Tibial nerve (tissue), 4 donors: ENCODE data around the gene VSTM4. TPM values are rescaled to one million over a fixed set of nuclear protein-coding genes. Genes with fewer than 3 reads are reported as not detected.

Source experiments
- DNase-seq, 2 donors: peaks; one replicate each; pipeline ENCODE4 v3.0.0-alpha.2; 2019; ENCODE audit warnings: low spot score in 2 of 2
- H3K27ac ChIP-seq, 4 donors: fragments of 200-600 bp; sonication (generic) in 3 of 4; one replicate each; pipeline ENCODE4 v1.5.1; 2017 to 2019; ENCODE audit warnings: mild to moderate bottlenecking in 1 of 4
- H3K27me3 ChIP-seq, 2 donors: fragments of 200-600 bp; sonication (generic) in 1 of 2; one replicate each; pipeline versions ENCODE4 v1.5.1 to v1.6.0; 2017 to 2019
- H3K36me3 ChIP-seq, 3 donors: fragments of 200-600 bp; sonication (generic); one replicate each; pipeline ENCODE4 v1.5.1; 2018 to 2019
- H3K4me1 ChIP-seq, 4 donors: fragments of 200-600 bp; sonication (generic) in 3 of 4; one replicate each; pipeline ENCODE4 v1.5.1; 2017 to 2019
- H3K4me3 ChIP-seq, 4 donors: fragments of 200-600 bp; sonication (generic) in 3 of 4; one replicate each; pipeline ENCODE4 v1.5.1; 2017 to 2019; ENCODE audit warnings: mild to moderate bottlenecking in 1 of 4, moderate library complexity in 1 of 4
- H3K9me3 ChIP-seq, 4 donors: fragments of 200-600 bp; sonication (generic) in 3 of 4; one replicate each; pipeline ENCODE4 v1.5.1; 2017 to 2019
- CTCF ChIP-seq, 5 experiments: fragments of 200-600 bp in 3 of 5; fragments of 450-650 bp in 2 of 5; sonication (generic) in 3 of 5; IDR thresholded peaks; one replicate each; pipeline ENCODE4 v1.5.1; 2016 to 2019; ENCODE audit warnings: antibody characterized with exemption in 5 of 5, mild to moderate bottlenecking in 3 of 5, moderate library complexity in 2 of 5
- EP300 ChIP-seq, 2 donors: sonication (generic); formaldehyde crosslinking; IDR thresholded peaks; one replicate each; pipeline ENCODE4 v1.6.1; 2017; ENCODE audit warnings: antibody characterized with exemption in 2 of 2, mild to moderate bottlenecking in 1 of 2
- POLR2A ChIP-seq, 2 donors: fragments of 450-650 bp; IDR thresholded peaks; one replicate each; pipeline ENCODE4 v1.6.1; 2017; ENCODE audit warnings: antibody characterized with exemption in 2 of 2, mild to moderate bottlenecking in 2 of 2, moderate library complexity in 2 of 2
- WGBS, 2 donors: methylation state at CpG; one replicate each; pipeline ENCODE4 v1.1.5; 2018; 5-methylcytosine and 5-hydroxymethylcytosine counted together
- total RNA-seq, 4 donors: library from RNA; depleted of rRNA; stranded (reverse); fragments of >200 nt; gene quantifications; one replicate each; pipeline ENCODE4 v1.1.0, GENCODE V29; 2016

VSTM4 gene
- total RNA-seq, 4 donors from 2014 or later: 9.8 to 18.2 (median 12.8) TPM

- WGBS, 2 donors: 70 to 88% methylated on average over 4 of the region's 4 CpGs
- Histone ChIP-seq H3K4me3 (no peak overlapping the region), H3K4me1 (no peaks in the 10 kb centered on the region)
Observed at GRCh38 chr10:49152037-49152436, 36.7 kb upstream of the VSTM4 start.

GRCh38 chr10:49151481-49151880, 36.2 kb upstream of the VSTM4 start:
- Histone ChIP-seq H3K9me3 (peaks cover 0 to 17% (median 3%) of the 10 kb centered on the region in 4 donors), H3K36me3 (no peaks in the 10 kb centered on the region), H3K4me1 (no peaks in the 10 kb centered on the region), H3K27me3 (no peaks in the 10 kb centered on the region), H3K27ac (no peak overlapping the region), H3K4me3 (no peak overlapping the region)
- DNase-seq: no peak
- 63 to 76% methylated on average over 1 of the region's 1 CpG for WGBS, 2 donors
- TF ChIP-seq CTCF (IDR thresholded peaks at IDR 0.05): no peak

More at GRCh38 chr10:49152037-49152436, 36.7 kb upstream of the VSTM4 start:
- DNase-seq: no peak
- H3K27ac ChIP-seq: no peak overlapping the region
- H3K9me3 ChIP-seq: peaks cover 0 to 15% (median 3%) of the 10 kb centered on the region in 4 donors
- no peak for TF ChIP-seq EP300 (IDR thresholded peaks at IDR 0.05)
- TF ChIP-seq CTCF (IDR thresholded peaks at IDR 0.05): no peak
- no peak for TF ChIP-seq POLR2A (IDR thresholded peaks at IDR 0.05)
- no peaks in the 10 kb centered on the region for H3K27me3 ChIP-seq
- no peaks in the 10 kb centered on the region for H3K36me3 ChIP-seq

DNA sequence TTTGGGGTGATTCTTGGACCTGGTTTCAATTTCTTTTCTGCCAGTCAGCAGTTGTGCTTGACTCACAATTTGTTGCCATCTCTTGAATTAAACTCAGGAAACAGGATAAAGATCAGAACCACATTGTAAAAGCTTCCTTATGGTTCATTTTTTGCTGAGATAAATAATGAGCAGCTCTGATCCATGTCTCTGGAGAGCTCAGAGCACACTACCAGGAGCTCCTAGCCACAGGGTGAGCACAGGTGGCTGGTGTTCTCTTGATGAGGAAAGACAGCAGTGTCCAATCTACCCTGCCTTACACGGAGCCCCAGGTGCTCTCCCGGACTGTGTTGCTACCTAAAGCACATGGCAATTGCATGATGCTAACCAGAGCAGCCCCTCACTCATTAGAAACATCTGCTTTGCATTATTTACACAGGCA, 35.7 kb upstream of the VSTM4 start:
- TF ChIP-seq POLR2A (IDR thresholded peaks at IDR 0.05) (no peak), EP300 (IDR thresholded peaks at IDR 0.05) (no peak), CTCF (IDR thresholded peaks at IDR 0.05) (no peak)
- whole genome bisulfite sequencing, 2 donors: 34 to 54% methylated on average over 2 of the region's 2 CpGs
- Histone ChIP-seq H3K27me3 (no peaks in the 10 kb centered on the region), H3K9me3 (peaks cover 0 to 17% (median 3%) of the 10 kb centered on the region in 4 donors), H3K4me1 (no peaks in the 10 kb centered on the region), H3K27ac (no peak overlapping the region), H3K36me3 (no peaks in the 10 kb centered on the region), H3K4me3 (no peak overlapping the region)
- no peak for DNase-seq

GRCh38 chr10:49150426-49150825, 35.1 kb upstream of the VSTM4 start:
- WGBS, 2 donors: 67 to 70% methylated on average over 5 of the region's 5 CpGs
- Histone ChIP-seq H3K27ac (no peak overlapping the region), H3K4me1 (no peaks in the 10 kb centered on the region), H3K36me3 (no peaks in the 10 kb centered on the region), H3K27me3 (no peaks in the 10 kb centered on the region), H3K4me3 (no peak overlapping the region), H3K9me3 (peaks cover 0 to 17% (median 3%) of the 10 kb centered on the region in 4 donors)
- TF ChIP-seq POLR2A (IDR thresholded peaks at IDR 0.05) (no peak), EP300 (IDR thresholded peaks at IDR 0.05) (no peak), CTCF (IDR thresholded peaks at IDR 0.05) (no peak)
- DNase-seq: no peak

DNA sequence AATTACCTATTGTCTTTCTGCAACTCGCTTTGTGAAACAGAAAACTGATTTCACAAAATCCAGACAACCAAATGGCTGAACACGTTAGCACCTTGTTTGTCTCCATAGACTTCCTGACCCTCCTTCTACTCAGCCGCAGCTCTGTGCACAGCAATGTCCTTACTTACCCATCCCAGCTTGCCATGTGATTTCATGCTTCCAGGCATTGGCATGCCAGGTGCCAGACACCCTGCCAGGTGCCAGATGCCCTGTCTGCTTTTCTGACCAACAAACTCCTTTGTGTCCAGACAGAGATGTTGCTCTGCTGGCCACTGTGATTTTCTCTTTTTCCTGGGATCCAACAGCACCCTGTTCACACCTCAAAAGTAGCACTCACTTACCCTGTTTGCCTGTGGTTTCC, 34.6 kb upstream of the VSTM4 start:
- no peak for DNase-seq
- TF ChIP-seq CTCF (IDR thresholded peaks at IDR 0.05) (no peak), POLR2A (IDR thresholded peaks at IDR 0.05) (no peak), EP300 (IDR thresholded peaks at IDR 0.05) (no peak)
- no peak overlapping the region for H3K27ac ChIP-seq
- 92 to 94% methylated on average over 3 of the region's 3 CpGs for WGBS, 2 donors
- no peaks in the 10 kb centered on the region for H3K4me1 ChIP-seq
- H3K4me3 ChIP-seq: no peak overlapping the region
- peaks cover 0 to 17% (median 3%) of the 10 kb centered on the region in 4 donors for H3K9me3 ChIP-seq
- H3K27me3 ChIP-seq: no peaks in the 10 kb centered on the region
- no peaks in the 10 kb centered on the region for H3K36me3 ChIP-seq
